GM19351 (cell line): ENCODE measurements around the gene NAB1.

Experiments
- ATAC-seq: cut with Tn5 transposase; IDR thresholded peaks from one replicate; pipeline ENCODE4 v1.9.1; 2021; ENCODE audit warnings: mild to moderate bottlenecking, moderate library complexity; ENCODE audit not compliant: unreplicated experiment

Gene NAB1

DNA sequence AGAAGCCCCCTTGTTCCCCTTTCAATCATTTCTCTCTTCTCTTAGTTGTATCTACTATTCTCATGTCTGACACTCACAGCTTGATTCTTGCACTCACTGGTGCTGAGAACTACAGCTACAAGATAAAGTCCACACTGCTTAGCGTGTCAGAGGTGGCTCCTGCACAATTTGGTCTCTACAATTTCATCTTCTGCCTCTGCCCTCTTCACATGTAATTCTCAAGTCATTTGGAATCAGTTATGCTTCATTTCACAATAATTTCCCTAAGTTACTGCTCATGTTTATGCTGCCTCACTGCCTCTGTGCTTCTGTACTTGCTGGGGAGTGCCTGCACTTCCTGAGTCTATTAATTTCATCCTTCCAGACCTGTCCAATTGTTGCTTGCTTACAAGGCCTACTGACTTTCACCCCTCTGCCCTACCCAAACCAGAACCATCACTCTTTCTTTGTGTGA, 11.6 kb upstream of the NAB1 start:
- no peak for ATAC-seq

- ATAC-seq, result no peak
These were observed 10.8 kb upstream of the NAB1 start for GRCh38 chr2:190637903-190638618.

- no peak for ATAC-seq
These were observed 8.8 kb upstream of the NAB1 start for GRCh38 chr2:190640117-190640516.

DNA sequence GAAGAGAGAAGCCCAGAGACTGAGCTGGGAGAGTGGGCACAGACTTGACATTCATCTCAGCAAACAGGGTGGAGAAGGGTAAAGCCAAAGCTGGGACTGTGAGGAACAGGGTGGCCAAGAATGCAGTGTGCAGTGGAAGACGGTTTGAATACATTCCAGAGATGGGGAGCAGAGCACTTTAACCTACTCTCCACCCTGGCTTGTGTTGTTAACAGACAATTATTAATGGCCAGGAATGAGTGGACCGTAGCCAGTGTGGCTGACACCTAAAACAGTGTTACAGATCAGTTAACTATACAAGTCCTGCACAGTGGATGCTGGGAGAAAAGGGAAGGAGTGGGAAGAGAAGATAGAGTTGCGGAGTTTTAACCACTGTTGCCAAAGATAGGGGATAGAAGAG, 7.4 kb upstream of the NAB1 start:
- ATAC-seq, result no peak

GRCh38 chr2:190646780-190647522, 1.9 kb upstream of the NAB1 start:
- no peak for ATAC-seq

GRCh38 chr2:190648289-190649034, 421 bp upstream of the NAB1 start:
- peak; percentile 68 for ATAC-seq

DNA sequence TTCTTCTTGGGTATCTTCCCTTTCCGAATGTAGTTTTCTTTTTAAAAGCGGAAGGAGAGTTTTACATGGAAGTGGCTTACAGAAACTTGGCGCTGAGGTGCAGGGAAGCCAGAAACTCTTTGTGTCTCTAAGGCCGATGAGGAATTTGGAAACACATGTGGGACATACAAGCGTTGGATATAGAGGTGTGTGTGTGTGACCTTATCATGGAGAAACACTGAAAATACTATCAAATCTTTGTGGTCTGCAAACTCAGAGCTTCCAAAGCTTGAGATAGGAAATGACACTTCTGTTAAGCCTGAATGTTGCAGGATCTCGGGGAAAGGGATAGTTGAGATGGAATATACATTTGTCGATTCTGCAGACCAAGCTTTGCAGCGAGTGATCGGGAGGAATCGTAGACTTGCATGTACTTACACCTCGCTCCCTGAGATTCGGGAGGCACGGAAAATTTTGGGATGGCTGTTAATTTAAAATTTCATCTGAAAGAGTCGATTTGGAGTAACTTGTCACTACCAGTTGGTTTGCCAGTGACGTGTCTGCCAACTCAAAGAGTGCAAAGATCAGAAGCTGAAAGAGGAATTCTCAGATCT, 1.0 kb downstream of the NAB1 start:
- no peak for ATAC-seq

- no peak for ATAC-seq
These were observed 2.5 kb downstream of the NAB1 start for GRCh38 chr2:190651413-190651812.

DNA sequence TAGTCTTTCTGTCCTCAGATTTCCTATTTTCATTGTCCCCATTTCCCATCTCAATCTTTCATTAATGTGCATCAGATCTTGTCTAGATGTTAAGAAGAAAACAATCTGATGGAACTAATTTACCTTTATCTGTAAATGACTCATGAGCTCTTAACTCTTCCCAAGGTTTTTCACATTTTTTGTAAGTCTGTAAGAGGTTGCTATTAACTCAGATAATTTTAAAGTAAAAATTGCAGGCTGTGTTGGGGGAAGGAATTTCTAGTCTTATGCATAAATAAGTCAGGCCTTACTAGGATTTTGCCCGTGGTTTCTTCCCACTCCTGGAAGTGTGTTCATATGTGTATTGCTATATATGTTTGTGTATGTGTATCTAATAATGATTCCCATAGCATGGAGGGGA, 4.3 kb downstream of the NAB1 start:
- no peak for ATAC-seq

GRCh38 chr2:190653931-190654330, 5.0 kb downstream of the NAB1 start:
- ATAC-seq, result no peak

DNA sequence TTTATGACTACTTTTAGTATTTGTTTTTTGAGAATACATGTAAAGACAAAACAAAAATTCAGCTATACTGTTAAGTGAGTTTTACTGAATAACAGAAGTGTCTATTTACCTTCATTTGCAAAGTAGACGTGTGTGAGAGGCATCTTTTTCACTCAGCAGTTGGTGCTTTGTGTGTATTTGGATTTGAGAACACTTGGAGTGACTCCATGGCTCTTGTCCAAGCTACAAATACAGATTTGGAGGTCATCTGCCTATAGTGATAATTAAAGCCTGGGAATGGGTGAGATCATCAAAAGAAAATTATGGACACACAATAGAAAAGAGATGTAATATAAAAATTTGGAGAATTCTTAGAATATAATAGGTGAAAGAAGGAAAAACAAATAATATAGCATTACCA, 6.2 kb downstream of the NAB1 start:
- ATAC-seq, result no peak

DNA sequence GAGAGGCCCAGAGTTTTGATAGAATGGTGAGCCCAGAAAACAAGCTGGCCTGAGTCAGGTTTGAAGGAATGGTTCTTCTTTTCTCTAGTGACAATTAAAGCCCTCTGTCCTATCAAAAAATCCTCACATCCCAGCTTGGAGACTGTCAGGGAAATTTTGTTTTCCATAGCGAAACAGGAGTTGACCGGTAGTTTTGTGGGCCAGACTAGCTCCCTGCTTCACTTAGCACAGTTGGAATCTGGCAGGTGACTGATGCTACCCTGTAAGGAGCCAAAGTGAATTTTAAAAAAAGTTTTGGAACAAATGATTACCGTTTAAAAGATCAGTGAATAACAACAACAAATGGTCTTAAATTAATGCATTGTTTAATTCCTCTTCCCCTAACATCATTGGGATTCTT, 6.7 kb downstream of the NAB1 start:
- ATAC-seq, result no peak

GRCh38 chr2:190656301-190656700, 7.4 kb downstream of the NAB1 start:
- no peak for ATAC-seq

DNA sequence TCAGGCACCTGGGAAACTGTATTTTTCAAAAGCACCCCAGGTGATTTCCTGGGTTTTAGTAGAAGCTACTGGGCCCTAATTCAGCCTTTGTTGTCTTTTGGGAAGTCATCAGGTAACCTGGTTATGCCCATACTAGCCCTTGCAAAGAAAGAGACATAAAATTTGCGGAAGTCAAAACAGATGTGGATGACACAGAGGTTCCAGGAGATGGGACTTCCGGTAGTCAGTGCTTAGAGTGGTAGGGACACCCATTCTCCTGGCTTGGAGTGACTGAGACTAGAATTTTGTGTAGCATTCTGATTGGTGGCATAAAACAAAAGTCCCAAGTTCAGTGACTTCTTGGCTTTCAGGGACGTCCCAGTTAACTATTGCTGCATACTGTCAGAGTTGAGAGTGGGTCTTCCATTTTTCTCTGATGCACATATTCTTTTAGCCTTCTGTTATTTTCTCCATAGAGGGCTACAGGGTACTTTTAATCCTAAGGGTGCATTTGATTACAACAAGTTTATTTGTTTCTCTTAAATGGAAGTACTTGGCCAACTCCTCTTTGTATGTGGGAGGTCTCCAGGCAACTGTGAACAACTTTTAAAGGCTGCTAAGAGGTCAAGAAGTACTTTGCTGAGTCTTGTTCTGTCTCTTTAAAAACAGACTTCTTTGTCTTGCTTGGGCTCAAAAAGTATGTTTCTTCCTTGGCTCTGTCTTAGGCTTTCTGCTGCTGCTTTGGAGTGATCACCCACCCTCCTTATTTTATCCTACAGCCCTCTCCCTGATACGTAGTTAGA, 8.8 kb downstream of the NAB1 start:
- no peak for ATAC-seq

- no peak for ATAC-seq
These were observed 10.7 kb downstream of the NAB1 start for GRCh38 chr2:190659553-190659952.

- ATAC-seq, result no peak
These were observed 13.9 kb downstream of the NAB1 start for GRCh38 chr2:190662754-190663153.

GRCh38 chr2:190663348-190663747, 14.5 kb downstream of the NAB1 start:
- ATAC-seq, result no peak

- no peak for ATAC-seq
These were observed 15.0 kb downstream of the NAB1 start for GRCh38 chr2:190663839-190664238.

DNA sequence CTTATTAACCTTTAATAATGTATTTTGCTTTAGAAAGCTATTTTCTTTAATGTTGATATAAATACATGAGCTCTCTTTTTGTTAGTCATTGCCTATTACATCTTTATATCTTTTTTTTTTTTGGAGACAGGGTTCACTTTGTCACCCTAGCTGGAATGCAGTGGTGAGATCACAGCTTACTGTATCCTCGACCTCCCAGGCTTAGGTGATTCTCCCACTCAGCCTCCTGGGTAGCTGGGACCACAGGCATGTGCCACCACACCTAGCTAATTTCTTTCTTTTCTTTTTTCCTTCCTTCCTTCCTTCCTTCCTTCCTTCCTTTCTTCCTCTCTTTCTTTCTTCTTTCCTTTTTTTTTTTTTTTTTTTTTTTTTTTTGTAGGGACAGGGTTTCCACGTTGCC, 15.4 kb downstream of the NAB1 start:
- ATAC-seq, result no peak

DNA sequence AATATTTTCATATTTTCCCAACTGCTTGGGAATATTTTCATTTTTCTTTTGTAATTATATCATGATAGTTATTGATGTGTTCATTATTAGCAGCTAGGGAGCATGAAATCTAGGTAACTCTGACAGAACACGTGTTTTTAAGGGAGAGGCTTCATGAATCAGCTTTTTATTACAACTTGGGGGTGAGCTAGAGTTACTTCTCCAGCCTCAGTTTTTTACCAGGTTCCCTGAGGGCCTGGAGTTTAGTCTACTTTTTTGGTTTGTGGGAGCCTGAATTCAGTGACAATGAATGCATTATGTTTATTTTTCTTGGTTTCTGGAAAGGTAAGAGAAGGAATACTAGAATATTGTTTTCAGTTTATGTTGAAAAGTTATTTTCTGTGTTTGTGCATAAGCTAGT, 18.0 kb downstream of the NAB1 start:
- no peak for ATAC-seq

- no peak for ATAC-seq
These were observed 20.0 kb downstream of the NAB1 start for GRCh38 chr2:190668892-190669291.
